HepG2 (cell line): Measurements from ENCODE around the gene PPP1R12C. TPM values are rescaled to one million over a fixed set of nuclear protein-coding genes. Genes with fewer than 3 reads are reported as not detected.

ENCODE experiments used
- ATAC-seq: fragments of 200-7000 bp; cut with Tn5 transposase; 3 replicates; pipeline ENCODE4 v1.9.1; 2020; ENCODE audit warnings: mild to moderate bottlenecking, moderate library complexity
- BruUV-seq: library from RNA; stranded (reverse); fragments of 400-500 nt; replicated peaks from 2 replicates; lab custom pipeline; 2021; lab: Mats Ljungman, UMichigan
- CTCF ChIA-PET: fragments of 300-600 bp; formaldehyde crosslinking; extraction: SDS; loops from one replicate; lab custom pipeline; 2021; ENCODE audit warnings: low total read pairs, inconsistent platforms, low intra/inter-chr PET ratio; lab: Yijun Ruan, JAX
- POLR2A ChIA-PET: fragments of 350-600 bp; sonication (Branson Sonifier 250); formaldehyde crosslinking; loops from one replicate; lab custom pipeline; 2020; ENCODE audit warnings: antibody characterized with exemption, inconsistent platforms; lab: Yijun Ruan, JAX
- DNase-seq: peaks from one replicate; pipeline ENCODE4 v3.0.0-alpha.2; 2015; ENCODE audit warnings: low spot score
- FAIRE-seq: peaks from 3 replicates; lab custom pipeline; 2011; peaks lifted over from hg19 to GRCh38; lab: Jason Lieb, UNC
- H2AFZ ChIP-seq: one replicate; pipeline ENCODE4 v1.6.1; 2011; ENCODE audit warnings: low read length, inconsistent platforms
- H3K27ac ChIP-seq: fragments of 300-600 bp; 3 replicates; pipeline ENCODE4 v1.8.0; 2011; ENCODE audit warnings: mixed run types, mild to moderate bottlenecking, mixed read lengths, low read length, inconsistent platforms; ENCODE audit not compliant: insufficient read depth; ENCODE audit errors: extremely low read length
- H3K27me3 ChIP-seq, 2 experiments: fragments of 200-600 bp in 1 of 2; 2 replicates in 1 of 2; 3 replicates in 1 of 2; pipeline versions ENCODE4 v1.6.0 to v1.8.0; 2011; ENCODE audit warnings: low read length in 2 of 2, mild to moderate bottlenecking in 2 of 2, moderate library complexity in 2 of 2, inconsistent platforms in 1 of 2; ENCODE audit not compliant: insufficient read depth in 2 of 2, control insufficient read depth in 1 of 2
- H3K36me3 ChIP-seq, 2 experiments: fragments of 200-600 bp in 1 of 2; replicated peaks in 1 of 2; 2 replicates in 1 of 2; 3 replicates in 1 of 2; pipeline versions ENCODE4 v1.5.1 to v1.8.0; 2011; ENCODE audit warnings: low read length in 2 of 2, inconsistent platforms in 1 of 2; ENCODE audit not compliant: insufficient read depth in 2 of 2, control insufficient read depth in 1 of 2
- H3K4me1 ChIP-seq: 2 replicates; pipeline ENCODE4 v1.5.1; 2012; ENCODE audit warnings: low read length, inconsistent platforms; ENCODE audit not compliant: insufficient read depth
- H3K4me2 ChIP-seq: 2 replicates; pipeline ENCODE4 v1.6.0; 2011; ENCODE audit warnings: low read depth, low read length, inconsistent platforms
- H3K4me3 ChIP-seq, 3 experiments: fragments of 200-600 bp in 1 of 3; sonication (generic), shearing (Covaris generic) in 1 of 3; replicated peaks in 1 of 3; 2 replicates each; pipeline ENCODE4 v1.5.1; 2011 to 2016; ENCODE audit warnings: low read length in 3 of 3, inconsistent platforms in 2 of 3, low read depth in 2 of 3, mild to moderate bottlenecking in 2 of 3, control low read depth in 1 of 3, mixed read lengths in 1 of 3; ENCODE audit not compliant: insufficient read depth in 1 of 3
- H3K79me2 ChIP-seq: one replicate; pipeline ENCODE4 v1.6.1; 2011; ENCODE audit warnings: low read length, inconsistent platforms; ENCODE audit not compliant: insufficient read depth
- H3K9ac ChIP-seq: 2 replicates; pipeline ENCODE4 v1.6.0; 2011; ENCODE audit warnings: mild to moderate bottlenecking, low read depth, low read length, inconsistent platforms; ENCODE audit not compliant: insufficient read depth
- H3K9me3 ChIP-seq: 2 replicates; pipeline ENCODE4 v1.5.1; 2012; ENCODE audit warnings: mild to moderate bottlenecking, low read length
- H4K20me1 ChIP-seq: 2 replicates; pipeline ENCODE4 v1.6.0; 2011; ENCODE audit warnings: inconsistent platforms, mild to moderate bottlenecking, low read length, moderate library complexity; ENCODE audit not compliant: insufficient read depth
- GLMP ChIP-seq: sonication (generic); formaldehyde crosslinking; IDR thresholded peaks from 2 replicates; pipeline ENCODE4 v1.9.0; 2021; ENCODE audit warnings: missing genetic modification reagents, mild to moderate bottlenecking, borderline replicate concordance
- HNRNPL ChIP-seq: fragments of 200-400 bp; formaldehyde crosslinking; IDR thresholded peaks from 2 replicates; pipeline ENCODE4 v1.6.1; 2017; ENCODE audit warnings: mild to moderate bottlenecking, low read depth, low read length
- KDM2A ChIP-seq: sonication (generic); formaldehyde crosslinking; IDR thresholded peaks from 2 replicates; pipeline ENCODE4 v1.4.0; 2020; ENCODE audit warnings: low read depth, missing genetic modification reagents, borderline replicate concordance
- SRF ChIP-seq: IDR thresholded peaks from 2 replicates; pipeline ENCODE4 v1.6.1; 2011; ENCODE audit warnings: mild to moderate bottlenecking, low read depth, low read length, moderate library complexity
- TCF7 ChIP-seq: sonication (generic); IDR thresholded peaks from 2 replicates; pipeline ENCODE4 v1.6.1; 2016; ENCODE audit warnings: antibody characterized with exemption, low read depth
- THAP11 ChIP-seq: IDR thresholded peaks from 2 replicates; pipeline ENCODE4 v1.6.1; 2016; ENCODE audit warnings: missing biosample characterization, missing genetic modification reagents
- ZNF143 ChIP-seq: sonication (generic); formaldehyde crosslinking; IDR thresholded peaks from 2 replicates; pipeline ENCODE4 v1.4.0; 2020; ENCODE audit warnings: missing genetic modification reagents
- ZNF501 ChIP-seq: sonication (generic); formaldehyde crosslinking; IDR thresholded peaks from 2 replicates; pipeline ENCODE4 v1.5.1; 2020; ENCODE audit warnings: mild to moderate bottlenecking, moderate library complexity, missing genetic modification reagents
- WGBS: methylation state at CpG from one replicate; pipeline ENCODE4 v1.1.6; 2017; ENCODE audit warnings: low lambda C conversion rate; 5-methylcytosine and 5-hydroxymethylcytosine counted together
- in situ Hi-C: cut with HindIII; loops from 2 replicates; pipeline ENCODE4 v1.10.0; 2017; ENCODE audit warnings: low pct_unique_long_range_greater_than_20kb; ENCODE audit not compliant: extremely low pct_ligation_motif_present
- intact Hi-C: fragments of 100-400 bp; cut with micrococcal nuclease; formaldehyde crosslinking; loops from one replicate; pipeline ENCODE4 v1.10.0; 2022; ENCODE audit not compliant: unreplicated experiment
- polyA plus RNA-seq, 8 experiments: library from polyadenylated mRNA; depleted of rRNA in 3 of 8; stranded (reverse) in 7 of 8; unstranded in 1 of 8; fragments of >200 nt; fragmentation: Illumina TruSeq in 4 of 8; extraction: Trizol in 4 of 8; gene quantifications; 2 replicates each; pipeline versions ENCODE4 v1.2.1 to v1.2.3, GENCODE V29; 2011 to 2016; ENCODE audit warnings: low read depth in 4 of 8, missing spikeins in 1 of 8, mixed read lengths in 1 of 8; ENCODE audit not compliant: insufficient read depth in 1 of 8
- total RNA-seq, 5 experiments: library from RNA; depleted of rRNA; stranded (reverse); fragments of >200 nt; fragmentation: Illumina TruSeq; extraction: Trizol; gene quantifications; 2 replicates each; pipeline ENCODE4 v1.2.3, GENCODE V29; 2016; ENCODE audit warnings: low read depth in 1 of 5
- TF ChIP-seq, protein P1 (sequence below): sonication (generic); formaldehyde crosslinking; IDR thresholded peaks from 2 replicates; pipeline ENCODE4 v1.4.0; 2020; ENCODE audit warnings: mild to moderate bottlenecking, missing genetic modification reagents

The PPP1R12C gene
- total and polyA plus RNA-seq, 2 of the 13 experiments (the other 11 are each of a cell fraction or from before 2014, with no cell fraction given), result 29.7 to 30.3 TPM

GRCh38 chr19:55096061-55096701 is 21.3 kb downstream of the PPP1R12C start:
- WGBS, result 90% methylated on average over 6 of the region's 23 CpGs
- H3K4me2 ChIP-seq, result no peak overlapping the region
- no peaks in the 10 kb centered on the region for H3K79me2 ChIP-seq
- intact Hi-C loops, result no loop called here
- H3K9ac ChIP-seq, result no peak overlapping the region
- no peak for DNase-seq
- 0 out of 2 replicates have a peak, but pooled peaks cover 2% of the 10 kb centered on the region for H4K20me1 ChIP-seq
- no peak overlapping the region for H3K4me3 ChIP-seq
- H3K4me1 ChIP-seq, result peaks cover 16% of the 10 kb centered on the region
- peaks cover 3 to 15% of the 10 kb centered on the region in 2 experiments; a peak in 4 of 5 replicates for H3K36me3 ChIP-seq
- BruUV-seq, result no TSS peak
- POLR2A ChIA-PET, result no interaction called here
- CTCF ChIA-PET, result no interaction called here
- no peak for FAIRE-seq
- TF ChIP-seq HNRNPL, result 0 out of 2 replicates have a peak, but pooled peaks have one; percentile 19
- TF ChIP-seq KDM2A (CRISPR knock-in tag), result no peak
- in situ Hi-C loops, result no loop called here
- no peaks in the 10 kb centered on the region for H3K9me3 ChIP-seq
- H3K27ac ChIP-seq, result no peak overlapping the region
- no peaks in the 10 kb centered on the region for H3K27me3 ChIP-seq
- no peak for ATAC-seq
- H2AFZ ChIP-seq, result no peak overlapping the region

DNA sequence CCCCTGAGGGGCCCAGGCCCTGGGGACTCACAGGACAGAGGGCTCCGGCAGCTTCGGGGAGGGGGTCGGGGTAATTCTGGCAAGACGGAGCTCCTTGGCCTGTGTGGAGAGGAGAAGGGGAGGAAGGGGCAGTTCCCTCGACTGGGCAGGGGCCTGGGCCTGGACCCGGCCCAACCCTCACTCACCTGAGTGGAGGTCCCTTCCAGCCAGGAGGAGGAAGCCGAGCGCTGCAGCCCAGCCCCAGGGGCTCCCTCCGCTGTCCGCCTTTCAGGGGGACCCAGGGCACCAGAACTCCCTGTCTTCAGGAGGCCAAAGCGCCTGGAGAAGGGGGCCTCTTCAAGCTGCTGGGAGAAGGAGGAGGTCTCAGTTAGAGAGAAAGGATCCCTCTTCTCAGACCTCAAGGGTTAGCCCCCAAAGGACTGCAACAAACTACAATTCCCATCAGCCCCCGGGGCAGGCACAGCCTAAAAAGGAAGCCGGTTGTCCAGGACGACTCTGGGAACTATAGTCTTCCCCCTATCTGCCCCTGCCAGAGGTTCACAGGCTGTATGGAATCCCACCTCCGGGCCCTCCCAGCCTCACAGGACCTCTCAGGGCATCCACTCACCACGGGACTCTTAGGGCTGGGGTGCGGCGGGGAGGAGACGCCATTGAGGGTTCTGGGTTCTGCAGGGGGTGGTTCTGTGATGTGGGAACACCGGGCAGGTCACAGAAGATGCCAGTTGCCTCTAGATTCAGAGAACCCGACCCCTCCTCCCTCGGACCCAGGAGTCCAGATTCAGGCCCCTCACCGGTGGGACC is 22.0 kb downstream of the PPP1R12C start:
- Histone ChIP-seq H3K9me3 (no peaks in the 10 kb centered on the region), H3K27ac (no peak overlapping the region), H3K27me3 (no peaks in the 10 kb centered on the region), H3K4me1 (peaks cover 14% of the 10 kb centered on the region), H3K36me3 (peaks cover 3 to 15% of the 10 kb centered on the region in 2 experiments; a peak in 4 of 5 replicates), H3K4me3 (no peak overlapping the region), H2AFZ (no peak overlapping the region), H3K4me2 (no peak overlapping the region), H3K79me2 (no peaks in the 10 kb centered on the region), H4K20me1 (0 out of 2 replicates have a peak, but pooled peaks cover 2% of the 10 kb centered on the region), H3K9ac (no peak overlapping the region)
- TF ChIP-seq, protein P1, sequence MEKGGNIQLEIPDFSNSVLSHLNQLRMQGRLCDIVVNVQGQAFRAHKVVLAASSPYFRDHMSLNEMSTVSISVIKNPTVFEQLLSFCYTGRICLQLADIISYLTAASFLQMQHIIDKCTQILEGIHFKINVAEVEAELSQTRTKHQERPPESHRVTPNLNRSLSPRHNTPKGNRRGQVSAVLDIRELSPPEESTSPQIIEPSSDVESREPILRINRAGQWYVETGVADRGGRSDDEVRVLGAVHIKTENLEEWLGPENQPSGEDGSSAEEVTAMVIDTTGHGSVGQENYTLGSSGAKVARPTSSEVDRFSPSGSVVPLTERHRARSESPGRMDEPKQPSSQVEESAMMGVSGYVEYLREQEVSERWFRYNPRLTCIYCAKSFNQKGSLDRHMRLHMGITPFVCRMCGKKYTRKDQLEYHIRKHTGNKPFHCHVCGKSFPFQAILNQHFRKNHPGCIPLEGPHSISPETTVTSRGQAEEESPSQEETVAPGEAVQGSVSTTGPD (CRISPR knock-in tag), result no peak
- TF ChIP-seq GLMP (no peak), ZNF143 (CRISPR knock-in tag) (peak; percentile 61), SRF (peak; percentile 44; the same call in 1 of the 2 replicates), TCF7 (no peak), ZNF501 (CRISPR knock-in tag) (no peak), THAP11 (CRISPR knock-in tag) (0 out of 2 replicates have a peak, but pooled peaks have one; percentile 42)
- WGBS, result 100% methylated on average over 4 of the region's 23 CpGs
- ChIA-PET POLR2A (no interaction called here), CTCF (no interaction called here)
- BruUV-seq, result no TSS peak
- intact Hi-C loops, result no loop called here
- in situ Hi-C loops, result no loop called here
- no peak for FAIRE-seq
- DNase-seq, result no peak
- ATAC-seq, result no peak
